Measurements from ENCODE around the gene AP1M2.
"Not testable (repeated sequence)": the region's sequence is repeated elsewhere in the genome, so short reads cannot be mapped to it uniquely, and the experiment has no call there.

Gene AP1M2

DNA sequence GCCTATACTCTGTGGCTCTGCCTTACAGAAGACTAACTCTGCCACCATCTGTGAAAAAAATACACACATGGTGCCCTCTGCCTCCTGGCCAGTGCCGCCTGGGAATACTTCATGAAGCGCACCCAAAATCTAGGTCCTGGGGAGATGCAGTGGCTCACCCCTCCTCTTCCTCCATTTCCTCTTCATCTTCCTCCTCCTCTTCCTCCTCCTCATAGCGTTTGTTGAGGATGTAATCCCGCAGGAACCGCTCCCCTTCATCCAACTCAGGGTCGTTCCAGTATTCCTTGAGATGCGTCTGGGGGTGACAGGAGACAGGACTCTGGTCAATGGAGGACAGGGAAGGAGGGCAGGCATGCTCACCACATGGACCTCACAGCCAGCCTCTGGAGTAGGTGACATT lies 27.0 kb downstream of the AP1M2 start:
- no peak for DNase-seq

DNA sequence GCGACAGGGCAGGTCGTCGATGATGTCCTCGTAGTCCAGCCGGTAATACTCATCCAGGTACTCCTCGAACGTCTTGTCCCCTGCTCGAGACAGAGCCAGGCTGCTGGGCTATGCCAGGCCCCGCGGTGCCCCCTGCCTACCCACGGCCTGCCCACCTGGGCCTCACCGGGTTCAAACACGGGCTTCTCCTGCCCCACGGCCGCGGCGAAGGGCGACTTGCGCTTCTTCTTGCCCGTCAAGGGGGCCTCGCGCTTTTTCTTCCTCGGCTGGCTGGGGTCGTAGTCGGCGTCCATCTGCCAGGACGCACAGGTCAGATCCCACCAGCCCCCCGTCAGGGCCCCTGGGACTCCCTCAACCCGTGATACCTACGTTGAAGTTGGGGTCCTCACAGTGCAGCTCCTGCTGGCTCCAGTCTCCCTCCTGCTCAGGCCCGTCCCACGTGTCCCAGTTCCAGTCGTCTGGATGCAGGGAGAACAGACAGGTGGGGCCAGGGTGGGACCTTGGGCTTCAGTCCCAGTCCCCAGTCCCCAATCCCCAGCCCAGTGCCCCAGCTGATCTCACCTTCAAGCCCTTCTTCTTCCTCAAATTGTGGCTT lies 29.4 kb downstream of the AP1M2 start:
- no peak for DNase-seq

GRCh38 chr19:10555610-10555973 lies 31.5 kb downstream of the AP1M2 start:
- DNase-seq = no peak

DNA sequence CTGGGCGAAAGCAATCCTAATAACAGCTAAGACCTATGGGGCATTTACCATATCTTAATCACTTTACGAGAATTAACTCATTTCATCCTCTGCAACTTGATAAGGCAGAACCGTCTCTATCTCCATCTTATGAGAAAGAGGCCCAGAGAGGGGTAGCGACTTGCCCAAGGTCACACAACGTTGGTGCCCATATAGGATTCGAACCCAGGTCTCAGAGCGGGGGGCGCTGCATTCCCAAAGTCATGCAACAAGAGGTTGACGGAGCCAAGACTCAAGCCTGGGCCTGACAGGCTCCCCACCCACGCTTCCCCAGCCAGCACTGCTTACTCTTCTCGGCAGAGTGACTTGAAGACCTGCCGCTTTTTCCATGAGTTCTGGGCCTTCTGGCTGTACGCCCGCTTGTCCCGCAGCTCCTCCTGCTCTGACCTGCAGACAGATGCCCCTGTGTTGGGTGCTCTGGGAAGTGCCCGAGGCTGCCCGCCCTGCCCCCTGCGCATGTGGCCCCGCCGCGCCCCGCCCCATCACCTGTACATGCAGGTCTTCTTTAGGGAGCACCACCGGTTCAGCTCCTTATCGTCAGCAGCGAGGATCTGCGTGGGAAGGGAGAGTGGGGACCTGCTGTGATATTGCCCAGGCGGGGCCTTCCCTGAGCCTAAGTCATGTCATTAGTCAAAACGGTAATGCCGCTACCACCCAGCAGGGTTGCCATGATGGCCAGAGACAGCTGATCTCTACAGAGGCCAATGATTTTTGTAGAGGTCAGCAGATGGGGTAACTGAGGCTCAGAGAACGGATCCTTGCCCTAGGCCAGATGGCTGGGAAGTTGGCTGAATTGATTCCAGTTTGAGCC lies 32.1 kb downstream of the AP1M2 start:
- DNase-seq = no peak

GRCh38 chr19:10553943-10554381 lies 33.1 kb downstream of the AP1M2 start:
- DNase-seq = no peak

DNA sequence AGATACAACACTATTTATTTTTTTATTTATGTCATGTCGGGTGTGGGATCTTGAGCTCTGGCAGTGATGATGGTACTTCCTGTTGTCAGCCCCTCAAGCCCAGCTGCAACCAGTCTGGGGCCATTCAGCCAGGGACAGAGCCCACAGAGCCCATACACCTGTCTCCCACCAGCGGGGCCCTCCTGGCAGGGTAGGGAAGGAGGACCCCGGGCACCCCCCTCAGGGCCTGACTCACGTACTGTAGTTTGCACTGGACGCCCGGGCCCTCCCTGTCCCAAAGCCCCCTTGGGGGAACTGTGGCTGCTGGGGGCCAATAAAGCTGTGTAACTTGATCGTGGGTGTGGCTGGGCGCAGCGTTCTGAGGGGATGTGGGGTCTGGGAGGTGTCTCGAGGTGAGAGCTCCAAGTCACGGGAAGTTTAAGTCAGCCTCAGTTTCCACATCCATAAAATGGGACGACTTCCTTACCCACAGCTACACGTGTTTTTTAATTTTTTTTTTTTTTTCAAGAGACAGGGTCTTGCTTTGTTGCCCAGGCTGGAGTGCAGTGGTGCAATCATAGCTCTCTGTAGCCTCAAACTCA lies 33.9 kb downstream of the AP1M2 start:
- no peak for DNase-seq

DNA sequence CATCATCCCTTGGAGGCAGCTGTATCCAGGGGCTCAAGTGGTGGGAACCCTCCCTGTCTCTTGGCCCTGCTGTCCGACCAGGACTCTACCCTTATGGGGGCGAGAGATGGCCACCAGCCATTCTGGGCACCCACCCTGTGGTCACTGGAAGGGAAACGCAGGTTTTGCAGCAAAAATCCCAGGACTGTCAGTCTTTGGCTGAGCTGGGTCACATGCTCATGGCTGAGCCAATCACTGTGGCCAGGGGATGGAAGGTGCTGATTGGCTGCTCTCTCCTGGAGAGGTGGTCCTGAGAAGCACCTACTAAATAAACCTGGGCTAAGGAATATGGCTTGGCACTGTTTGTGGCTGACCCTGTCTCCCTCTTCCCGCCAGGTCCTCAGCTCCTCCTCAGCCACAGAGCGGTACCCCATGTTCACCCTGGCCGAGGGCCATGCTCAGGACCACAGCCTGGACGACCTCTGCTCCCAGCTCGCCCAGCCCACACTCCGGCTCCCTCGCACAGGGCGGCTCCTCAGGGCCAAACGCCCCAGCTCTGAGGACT lies 34.5 kb downstream of the AP1M2 start:
- peak; percentile 7 for DNase-seq

DNA sequence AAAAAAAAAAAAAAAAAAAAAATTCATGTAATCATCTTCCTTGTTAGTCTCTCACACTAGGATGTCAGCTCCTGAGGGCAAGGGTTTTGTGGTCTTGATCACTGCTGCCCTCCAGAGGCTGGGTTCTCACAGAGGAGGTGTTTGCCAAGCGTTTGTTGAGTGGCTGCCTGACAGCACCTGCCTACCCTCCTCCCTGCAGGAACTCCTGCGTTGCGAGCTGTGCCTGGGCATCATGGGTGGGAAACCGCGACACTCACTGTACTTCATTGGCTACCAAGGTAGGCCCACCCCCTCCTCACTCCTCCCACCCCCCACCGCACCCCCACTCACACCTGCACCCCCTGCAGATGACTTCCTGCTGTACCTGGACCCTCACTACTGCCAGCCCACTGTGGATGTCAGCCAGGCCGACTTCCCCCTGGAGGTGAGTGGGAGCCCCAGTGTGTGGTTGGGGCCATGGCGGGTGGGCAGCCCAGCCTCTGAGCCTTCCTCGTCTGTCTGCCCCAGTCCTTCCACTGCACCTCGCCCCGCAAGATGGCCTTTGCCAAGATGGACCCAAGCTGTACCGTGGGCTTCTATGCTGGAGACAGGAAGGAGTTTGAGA lies 35.3 kb downstream of the AP1M2 start:
- DNase-seq = peak; percentile 0

- DNase-seq = not testable (repeated sequence)
Observed at GRCh38 chr19:10551006-10551405, 36.1 kb downstream of the AP1M2 start.

DNA sequence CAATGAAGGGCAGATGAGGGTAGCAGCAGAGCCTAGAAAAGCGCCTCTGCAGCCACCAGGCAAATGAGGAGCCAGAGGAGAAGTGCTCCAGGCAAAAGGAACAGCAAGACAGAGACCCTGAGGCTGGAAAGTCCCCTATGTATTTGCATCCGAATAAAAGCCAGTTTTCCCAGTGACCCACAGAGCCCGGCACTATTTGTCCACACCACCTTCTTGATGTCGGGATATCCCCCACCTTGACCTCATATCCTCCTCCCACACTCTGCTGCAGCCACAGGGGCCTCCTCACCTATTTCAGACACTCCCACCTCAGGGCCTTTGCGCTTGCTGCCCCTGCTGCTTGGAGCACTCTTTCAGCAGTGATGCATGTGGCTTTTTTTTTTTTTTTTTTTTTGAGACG lies 36.8 kb downstream of the AP1M2 start:
- DNase-seq = no peak

- no peak for DNase-seq
Observed at GRCh38 chr19:10549733-10550132, 37.4 kb downstream of the AP1M2 start.

DNA sequence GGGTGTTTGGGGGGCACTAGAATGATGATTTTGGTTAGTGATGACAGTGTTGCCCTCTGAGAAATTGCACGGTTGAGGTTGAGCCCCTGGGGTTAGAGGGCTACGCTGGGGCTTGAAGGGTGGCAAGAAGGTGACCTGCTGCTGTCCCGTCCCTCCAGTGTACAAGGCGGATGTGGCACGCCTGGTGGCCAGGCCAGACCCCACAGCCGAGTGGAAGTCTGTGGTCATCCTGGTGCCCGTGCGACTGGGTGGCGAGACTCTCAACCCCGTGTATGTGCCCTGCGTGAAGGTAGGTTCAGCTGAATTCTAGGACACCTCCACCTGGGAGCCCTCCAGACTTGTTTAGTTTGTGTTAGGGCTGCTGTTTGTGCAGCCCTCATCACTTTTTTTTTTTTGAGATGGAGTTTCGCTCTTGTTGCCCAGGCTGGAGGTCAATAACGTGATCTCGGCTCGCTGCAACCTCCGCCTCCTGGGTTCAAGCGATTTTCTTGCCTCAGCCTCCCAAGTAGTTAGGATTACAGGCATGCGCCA lies 38.3 kb downstream of the AP1M2 start:
- DNase-seq = no peak

GRCh38 chr19:10546817-10547216 lies 40.3 kb downstream of the AP1M2 start:
- DNase-seq = no peak

DNA sequence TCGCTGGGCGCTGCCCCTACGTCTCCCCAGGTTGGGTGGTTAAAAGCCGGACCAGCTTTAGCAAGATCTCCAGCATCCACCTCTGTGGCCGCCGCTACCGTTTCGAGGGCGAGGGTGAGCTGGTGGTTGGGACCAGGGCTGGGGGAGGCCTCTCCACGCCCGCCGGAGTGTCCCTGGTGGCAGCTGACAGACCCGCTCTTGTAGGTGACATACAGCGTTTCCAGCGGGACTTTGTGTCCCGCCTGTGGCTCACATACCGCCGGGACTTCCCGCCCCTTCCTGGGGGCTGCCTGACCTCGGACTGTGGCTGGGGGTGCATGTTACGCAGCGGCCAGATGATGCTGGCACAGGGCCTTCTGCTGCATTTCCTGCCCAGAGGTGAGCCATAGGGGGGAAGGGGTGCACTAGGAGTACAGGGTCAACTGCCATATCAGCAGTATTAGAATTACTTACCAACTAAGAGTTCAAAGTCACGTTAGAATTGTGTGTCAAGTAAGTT lies 42.3 kb downstream of the AP1M2 start:
- DNase-seq = no peak

GRCh38 chr19:10544242-10544752 lies 42.8 kb downstream of the AP1M2 start:
- no peak for DNase-seq

DNA sequence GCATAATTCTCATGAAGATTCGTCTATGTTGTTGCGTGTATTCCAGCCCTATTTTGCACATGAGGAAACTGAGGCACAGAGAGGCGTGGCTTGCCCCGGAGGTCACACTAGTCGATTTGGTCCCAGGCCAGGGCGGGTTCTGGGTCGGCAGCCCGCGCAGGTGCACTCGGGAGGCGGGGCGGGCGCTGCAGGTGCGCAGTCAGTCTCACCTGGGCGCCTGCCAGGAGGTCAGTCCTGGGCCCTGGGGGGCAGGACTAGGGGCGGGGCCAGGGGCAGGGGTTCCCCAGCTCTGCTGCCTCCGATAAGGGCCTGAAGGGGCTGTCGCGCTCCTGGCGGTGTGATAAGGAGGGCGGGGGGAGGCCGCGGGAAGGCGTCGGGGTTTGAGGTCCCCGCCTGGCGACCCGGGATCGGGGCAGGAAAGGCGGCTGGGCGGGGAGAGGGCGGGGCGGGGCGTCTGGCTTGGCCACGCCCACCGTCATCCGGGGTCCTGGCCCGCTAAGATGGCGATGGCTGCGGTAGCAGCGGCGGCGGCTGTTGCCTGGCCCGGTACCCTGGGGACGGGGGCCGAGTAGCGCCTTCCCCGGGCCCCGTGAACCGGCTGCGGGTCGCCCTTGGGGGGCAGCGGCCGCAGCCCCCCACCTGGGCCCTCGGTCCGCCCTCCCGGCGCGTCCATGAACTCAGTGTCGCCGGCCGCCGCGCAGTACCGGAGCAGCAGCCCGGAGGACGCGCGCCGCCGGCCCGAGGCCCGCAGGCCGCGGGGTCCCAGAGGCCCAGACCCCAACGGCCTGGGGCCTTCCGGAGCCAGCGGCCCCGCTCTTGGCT lies 43.5 kb downstream of the AP1M2 start, which contains the start of gene ATG4D:
Gene ATG4D, plus strand, starts transcription at position 485 of the 822 bp plus-strand sequence. Its CDS starts 187 bp downstream, at position 672.
- peak; percentile 87 for DNase-seq

- no peak for DNase-seq
Observed at GRCh38 chr19:10543059-10543419, 44.1 kb downstream of the AP1M2 start.

DNA sequence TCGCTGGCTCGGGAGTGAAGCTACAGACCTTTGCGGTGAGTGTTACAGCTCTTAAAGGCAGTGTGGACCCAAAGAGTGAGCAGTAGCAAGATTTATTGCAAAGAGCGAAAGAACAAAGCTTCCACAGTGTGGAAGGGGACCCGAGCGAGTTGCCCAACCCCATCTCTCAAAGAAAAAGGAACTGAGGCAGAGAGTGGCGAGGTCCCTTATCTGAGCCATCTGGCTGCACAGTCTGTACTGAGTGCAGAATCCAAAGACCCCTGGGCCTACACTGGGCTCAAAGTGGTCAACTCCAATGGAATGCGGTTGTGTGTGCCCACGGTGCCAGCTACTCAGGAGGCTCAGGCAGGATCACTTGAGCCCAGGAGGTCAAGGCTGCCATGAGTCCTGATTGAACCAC lies 48.1 kb downstream of the AP1M2 start:
- not testable (repeated sequence) for DNase-seq

- no peak for DNase-seq
Observed at GRCh38 chr19:10538204-10538983, 48.7 kb downstream of the AP1M2 start.

GRCh38 chr19:10537668-10538067 lies 49.4 kb downstream of the AP1M2 start:
- DNase-seq = no peak

DNA sequence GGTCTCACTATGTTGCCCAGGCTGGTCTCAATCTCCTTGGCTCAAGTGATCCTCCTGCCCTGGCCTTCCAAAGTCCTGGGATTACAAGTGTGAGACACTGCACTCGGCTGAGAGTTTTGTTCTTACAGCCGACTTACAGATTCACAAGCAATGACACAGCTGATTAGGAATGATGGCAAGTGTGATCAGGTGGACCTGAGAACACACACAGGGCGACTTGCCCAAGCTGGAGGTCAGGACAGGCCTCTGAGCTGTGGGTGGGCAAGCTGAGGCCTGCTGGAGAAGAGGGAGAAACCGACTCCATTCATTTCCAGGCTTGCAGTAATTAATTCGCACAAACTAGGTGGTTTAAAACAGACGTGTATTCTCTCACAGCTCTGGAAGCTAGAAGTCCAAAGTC lies 51.5 kb downstream of the AP1M2 start:
- DNase-seq = no peak
